ENCODE data around the gene WWOX. TPM values are rescaled to one million over a fixed set of nuclear protein-coding genes. Genes with fewer than 3 reads are reported as not detected.

WWOX gene
- polyA plus RNA-seq, 1 donor from 2014 or later, result 25.6 TPM

DNA sequence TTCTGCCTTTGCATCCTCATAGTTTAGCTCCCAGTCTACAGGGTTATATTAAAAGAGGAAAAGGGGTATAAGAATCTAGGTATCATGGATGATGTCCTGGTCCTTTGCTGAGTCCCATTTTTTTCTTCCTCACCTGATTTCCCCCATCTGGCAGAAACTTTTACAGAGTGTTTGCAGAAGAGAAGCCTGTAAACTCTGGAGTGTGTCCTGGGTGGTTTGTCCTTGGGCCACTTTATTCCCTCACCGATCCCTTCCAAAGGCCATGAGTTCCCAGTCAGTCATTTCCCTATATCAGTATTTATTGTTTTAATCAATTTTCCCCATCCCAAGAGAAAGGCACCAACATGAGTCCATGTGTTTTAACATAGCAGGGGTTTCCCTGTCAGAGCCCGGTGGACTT is 638.2 kb downstream of the WWOX start:
- Histone ChIP-seq H3K27ac (ENCODE audit: low read length) (no peak overlapping the region), H2AFZ (ENCODE audit: low read depth, low read length) (no peak overlapping the region), H3K9ac (ENCODE audit: low read length) (no peak overlapping the region), H3K79me2 (replicated peaks; ENCODE audit: insufficient read depth, low read length) (no peaks in the 10 kb centered on the region), H3K4me3 (ENCODE audit: low read length) (no peak overlapping the region), H3K9me2 (ENCODE audit: insufficient read depth, low read length) (no peaks in the 10 kb centered on the region), H3K9me3 (ENCODE audit: low read length) (no peaks in the 10 kb centered on the region), H3F3A (ENCODE audit: insufficient read depth, low read length, poor library complexity, severe bottlenecking) (no peaks in the 10 kb centered on the region), H4K20me1 (ENCODE audit: insufficient read depth) (no peaks in the 10 kb centered on the region), H3K4me2 (ENCODE audit: low read length) (no peak overlapping the region), H3K27me3 (ENCODE audit: insufficient read depth, low read depth, low read length) (no peaks in the 10 kb centered on the region), H3K36me3 (ENCODE audit: insufficient read depth, low read length) (no peaks in the 10 kb centered on the region)
- no peak for TF ChIP-seq SMC3 (conservative IDR thresholded peaks at IDR 0.05; ENCODE audit: poor library complexity)

DNA sequence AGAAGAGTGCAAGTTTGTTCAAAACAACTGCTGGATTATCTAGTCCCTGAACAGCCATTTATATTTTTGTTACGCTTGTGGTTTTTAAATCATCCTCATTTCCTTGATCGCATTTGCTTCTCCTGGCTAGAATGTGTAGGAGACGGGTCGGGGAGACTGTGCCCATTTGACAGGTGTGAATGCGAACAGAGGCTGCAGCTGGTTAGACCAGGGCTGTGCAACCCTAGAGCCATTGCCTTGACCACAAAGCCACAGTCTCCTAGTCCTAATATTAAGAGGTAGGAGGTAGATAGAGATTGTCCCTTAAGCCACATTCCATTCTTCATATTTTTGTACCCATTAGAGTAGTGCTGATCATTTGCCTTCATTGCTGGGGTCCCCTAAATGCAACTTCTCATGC is 639.1 kb downstream of the WWOX start:
- Histone ChIP-seq H3K9ac (ENCODE audit: low read length) (no peak overlapping the region), H3K4me3 (ENCODE audit: low read length) (no peak overlapping the region), H3K27ac (ENCODE audit: low read length) (no peak overlapping the region), H3K9me2 (ENCODE audit: insufficient read depth, low read length) (no peaks in the 10 kb centered on the region), H4K20me1 (ENCODE audit: insufficient read depth) (no peaks in the 10 kb centered on the region), H3K79me2 (replicated peaks; ENCODE audit: insufficient read depth, low read length) (no peaks in the 10 kb centered on the region), H3K27me3 (ENCODE audit: insufficient read depth, low read depth, low read length) (no peaks in the 10 kb centered on the region), H3F3A (ENCODE audit: insufficient read depth, low read length, poor library complexity, severe bottlenecking) (no peaks in the 10 kb centered on the region), H3K4me2 (ENCODE audit: low read length) (no peak overlapping the region), H2AFZ (ENCODE audit: low read depth, low read length) (no peak overlapping the region), H3K9me3 (ENCODE audit: low read length) (no peaks in the 10 kb centered on the region), H3K36me3 (ENCODE audit: insufficient read depth, low read length) (no peaks in the 10 kb centered on the region)
- no peak for TF ChIP-seq MXI1 (conservative IDR thresholded peaks at IDR 0.05; ENCODE audit: poor library complexity, severe bottlenecking)
- TF ChIP-seq, protein P1, sequence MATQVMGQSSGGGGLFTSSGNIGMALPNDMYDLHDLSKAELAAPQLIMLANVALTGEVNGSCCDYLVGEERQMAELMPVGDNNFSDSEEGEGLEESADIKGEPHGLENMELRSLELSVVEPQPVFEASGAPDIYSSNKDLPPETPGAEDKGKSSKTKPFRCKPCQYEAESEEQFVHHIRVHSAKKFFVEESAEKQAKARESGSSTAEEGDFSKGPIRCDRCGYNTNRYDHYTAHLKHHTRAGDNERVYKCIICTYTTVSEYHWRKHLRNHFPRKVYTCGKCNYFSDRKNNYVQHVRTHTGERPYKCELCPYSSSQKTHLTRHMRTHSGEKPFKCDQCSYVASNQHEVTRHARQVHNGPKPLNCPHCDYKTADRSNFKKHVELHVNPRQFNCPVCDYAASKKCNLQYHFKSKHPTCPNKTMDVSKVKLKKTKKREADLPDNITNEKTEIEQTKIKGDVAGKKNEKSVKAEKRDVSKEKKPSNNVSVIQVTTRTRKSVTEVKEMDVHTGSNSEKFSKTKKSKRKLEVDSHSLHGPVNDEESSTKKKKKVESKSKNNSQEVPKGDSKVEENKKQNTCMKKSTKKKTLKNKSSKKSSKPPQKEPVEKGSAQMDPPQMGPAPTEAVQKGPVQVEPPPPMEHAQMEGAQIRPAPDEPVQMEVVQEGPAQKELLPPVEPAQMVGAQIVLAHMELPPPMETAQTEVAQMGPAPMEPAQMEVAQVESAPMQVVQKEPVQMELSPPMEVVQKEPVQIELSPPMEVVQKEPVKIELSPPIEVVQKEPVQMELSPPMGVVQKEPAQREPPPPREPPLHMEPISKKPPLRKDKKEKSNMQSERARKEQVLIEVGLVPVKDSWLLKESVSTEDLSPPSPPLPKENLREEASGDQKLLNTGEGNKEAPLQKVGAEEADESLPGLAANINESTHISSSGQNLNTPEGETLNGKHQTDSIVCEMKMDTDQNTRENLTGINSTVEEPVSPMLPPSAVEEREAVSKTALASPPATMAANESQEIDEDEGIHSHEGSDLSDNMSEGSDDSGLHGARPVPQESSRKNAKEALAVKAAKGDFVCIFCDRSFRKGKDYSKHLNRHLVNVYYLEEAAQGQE (IDR thresholded peaks at IDR 0.05; ENCODE audit: borderline replicate concordance), result no peak
- no peak for TF ChIP-seq RAD21 (conservative IDR thresholded peaks at IDR 0.05)
- no peak for TF ChIP-seq EP300 (conservative IDR thresholded peaks at IDR 0.05; ENCODE audit: poor library complexity, severe bottlenecking)
- TF ChIP-seq TAF1 (IDR thresholded peaks at IDR 0.05; ENCODE audit: low read depth), result no peak
- no peak for TF ChIP-seq SMC3 (conservative IDR thresholded peaks at IDR 0.05; ENCODE audit: poor library complexity)
- no peak for TF ChIP-seq EZH2 (IDR thresholded peaks at IDR 0.05; ENCODE audit: borderline replicate concordance, insufficient read depth, low read length, poor library complexity, severe bottlenecking)
- TF ChIP-seq, protein P2, sequence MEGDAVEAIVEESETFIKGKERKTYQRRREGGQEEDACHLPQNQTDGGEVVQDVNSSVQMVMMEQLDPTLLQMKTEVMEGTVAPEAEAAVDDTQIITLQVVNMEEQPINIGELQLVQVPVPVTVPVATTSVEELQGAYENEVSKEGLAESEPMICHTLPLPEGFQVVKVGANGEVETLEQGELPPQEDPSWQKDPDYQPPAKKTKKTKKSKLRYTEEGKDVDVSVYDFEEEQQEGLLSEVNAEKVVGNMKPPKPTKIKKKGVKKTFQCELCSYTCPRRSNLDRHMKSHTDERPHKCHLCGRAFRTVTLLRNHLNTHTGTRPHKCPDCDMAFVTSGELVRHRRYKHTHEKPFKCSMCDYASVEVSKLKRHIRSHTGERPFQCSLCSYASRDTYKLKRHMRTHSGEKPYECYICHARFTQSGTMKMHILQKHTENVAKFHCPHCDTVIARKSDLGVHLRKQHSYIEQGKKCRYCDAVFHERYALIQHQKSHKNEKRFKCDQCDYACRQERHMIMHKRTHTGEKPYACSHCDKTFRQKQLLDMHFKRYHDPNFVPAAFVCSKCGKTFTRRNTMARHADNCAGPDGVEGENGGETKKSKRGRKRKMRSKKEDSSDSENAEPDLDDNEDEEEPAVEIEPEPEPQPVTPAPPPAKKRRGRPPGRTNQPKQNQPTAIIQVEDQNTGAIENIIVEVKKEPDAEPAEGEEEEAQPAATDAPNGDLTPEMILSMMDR (IDR thresholded peaks at IDR 0.05; ENCODE audit: poor library complexity, severe bottlenecking), result no peak
- no peak for TF ChIP-seq POLR2AphosphoS5 (IDR thresholded peaks at IDR 0.05)

DNA sequence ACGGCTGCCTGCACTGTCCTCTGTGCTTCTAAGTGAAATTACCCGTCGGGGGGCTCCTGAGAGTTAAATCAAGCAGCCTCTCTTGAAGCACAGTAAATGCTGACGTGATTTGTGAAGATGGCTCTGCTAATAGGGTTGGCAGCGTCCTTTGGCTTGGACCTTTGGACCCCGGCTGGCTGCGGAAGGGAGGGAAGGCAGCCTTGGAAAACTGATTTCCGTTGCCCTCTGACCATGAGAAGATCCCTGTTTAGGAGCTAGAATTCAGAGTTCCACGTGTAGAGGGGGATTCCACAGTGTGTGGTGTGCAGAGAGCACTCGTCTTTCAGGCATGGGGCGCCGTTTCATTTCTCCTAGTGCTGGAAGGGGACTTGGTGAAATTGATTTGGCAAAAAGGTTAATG is 640.8 kb downstream of the WWOX start:
- no peaks in the 10 kb centered on the region for H3K79me2 ChIP-seq (replicated peaks; ENCODE audit: insufficient read depth, low read length)
- H3K9me3 ChIP-seq (ENCODE audit: low read length), result no peaks in the 10 kb centered on the region
- H3K27ac ChIP-seq (ENCODE audit: low read length), result no peak overlapping the region
- H3K4me3 ChIP-seq (ENCODE audit: low read length), result no peak overlapping the region
- TF ChIP-seq TAF1 (IDR thresholded peaks at IDR 0.05; ENCODE audit: low read depth) (no peak), MXI1 (conservative IDR thresholded peaks at IDR 0.05; ENCODE audit: poor library complexity, severe bottlenecking) (no peak), EP300 (conservative IDR thresholded peaks at IDR 0.05; ENCODE audit: poor library complexity, severe bottlenecking) (no peak)
- no peak overlapping the region for H3K9ac ChIP-seq (ENCODE audit: low read length)
- no peaks in the 10 kb centered on the region for H3K9me2 ChIP-seq (ENCODE audit: insufficient read depth, low read length)
- H3K27me3 ChIP-seq (ENCODE audit: insufficient read depth, low read depth, low read length), result no peaks in the 10 kb centered on the region
- no peaks in the 10 kb centered on the region for H3K36me3 ChIP-seq (ENCODE audit: insufficient read depth, low read length)
- no peaks in the 10 kb centered on the region for H4K20me1 ChIP-seq (ENCODE audit: insufficient read depth)
- no peaks in the 10 kb centered on the region for H3F3A ChIP-seq (ENCODE audit: insufficient read depth, low read length, poor library complexity, severe bottlenecking)
- no peak overlapping the region for H2AFZ ChIP-seq (ENCODE audit: low read depth, low read length)
- no peak overlapping the region for H3K4me2 ChIP-seq (ENCODE audit: low read length)

All from neural cell (in vitro differentiated cells).